ENCODE results near the gene TMEM45A.

The TMEM45A gene

DNA sequence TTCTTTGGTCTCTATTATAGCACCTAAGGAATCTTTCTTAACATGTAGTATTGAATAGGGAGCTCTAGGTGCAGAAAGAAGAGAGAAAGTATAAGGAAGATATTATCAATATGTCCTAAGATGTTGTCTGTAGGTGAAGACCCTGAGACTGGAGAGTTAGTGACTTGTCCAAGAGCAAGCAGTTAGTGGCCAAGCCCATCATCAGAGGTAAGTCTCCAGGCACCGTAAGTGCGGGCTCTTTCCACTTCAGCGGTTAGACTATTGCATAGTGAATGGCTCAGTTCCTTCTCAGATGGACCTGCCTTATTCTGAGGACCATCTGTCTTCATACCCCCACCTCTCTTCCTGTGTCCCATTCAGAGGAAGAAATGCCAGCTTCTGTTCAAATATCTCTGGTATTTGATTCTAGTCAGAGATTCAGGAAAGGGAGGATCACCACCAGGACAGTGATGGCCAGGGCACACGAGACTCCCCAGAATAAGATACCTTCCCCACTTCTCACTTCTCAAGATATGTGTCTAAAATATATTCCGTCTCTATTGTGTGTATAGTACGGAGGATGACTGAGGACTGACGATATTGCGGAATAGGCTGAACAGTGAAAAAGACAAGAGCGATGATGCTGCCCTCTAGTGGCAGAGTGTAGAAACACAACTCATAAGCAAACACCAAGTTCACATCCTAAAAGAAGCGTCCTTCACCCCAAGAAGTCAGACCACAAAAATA lies 97.9 kb downstream of the TMEM45A start:
- H3K27ac ChIP-seq = peak overlapping the region; percentile 92
- no peak for TF ChIP-seq ZFX (IDR thresholded peaks at IDR 0.05; ENCODE audit: borderline replicate concordance)
- TF ChIP-seq, protein P1, sequence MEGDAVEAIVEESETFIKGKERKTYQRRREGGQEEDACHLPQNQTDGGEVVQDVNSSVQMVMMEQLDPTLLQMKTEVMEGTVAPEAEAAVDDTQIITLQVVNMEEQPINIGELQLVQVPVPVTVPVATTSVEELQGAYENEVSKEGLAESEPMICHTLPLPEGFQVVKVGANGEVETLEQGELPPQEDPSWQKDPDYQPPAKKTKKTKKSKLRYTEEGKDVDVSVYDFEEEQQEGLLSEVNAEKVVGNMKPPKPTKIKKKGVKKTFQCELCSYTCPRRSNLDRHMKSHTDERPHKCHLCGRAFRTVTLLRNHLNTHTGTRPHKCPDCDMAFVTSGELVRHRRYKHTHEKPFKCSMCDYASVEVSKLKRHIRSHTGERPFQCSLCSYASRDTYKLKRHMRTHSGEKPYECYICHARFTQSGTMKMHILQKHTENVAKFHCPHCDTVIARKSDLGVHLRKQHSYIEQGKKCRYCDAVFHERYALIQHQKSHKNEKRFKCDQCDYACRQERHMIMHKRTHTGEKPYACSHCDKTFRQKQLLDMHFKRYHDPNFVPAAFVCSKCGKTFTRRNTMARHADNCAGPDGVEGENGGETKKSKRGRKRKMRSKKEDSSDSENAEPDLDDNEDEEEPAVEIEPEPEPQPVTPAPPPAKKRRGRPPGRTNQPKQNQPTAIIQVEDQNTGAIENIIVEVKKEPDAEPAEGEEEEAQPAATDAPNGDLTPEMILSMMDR (IDR thresholded peaks at IDR 0.05) = peak; percentile 92

DNA sequence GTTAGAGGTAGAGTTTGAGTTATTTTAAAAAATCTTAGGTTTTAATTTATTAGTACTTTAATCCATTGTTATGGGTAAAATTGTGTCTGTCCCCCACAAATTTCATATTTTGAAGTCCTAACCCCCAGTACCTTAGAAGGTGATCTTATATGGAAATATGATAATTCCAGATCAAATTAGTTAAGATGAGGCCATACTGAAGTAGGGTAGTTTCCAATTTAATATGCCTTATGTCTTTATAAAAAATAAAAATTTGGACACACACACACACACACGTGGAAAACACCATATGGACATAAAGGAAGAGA lies 98.4 kb downstream of the TMEM45A start:
- TF ChIP-seq ZFX (IDR thresholded peaks at IDR 0.05; ENCODE audit: borderline replicate concordance) = no peak
- TF ChIP-seq, protein P1 (IDR thresholded peaks at IDR 0.05) = peak; percentile 59
- peak overlapping the region; percentile 92 for H3K27ac ChIP-seq

DNA sequence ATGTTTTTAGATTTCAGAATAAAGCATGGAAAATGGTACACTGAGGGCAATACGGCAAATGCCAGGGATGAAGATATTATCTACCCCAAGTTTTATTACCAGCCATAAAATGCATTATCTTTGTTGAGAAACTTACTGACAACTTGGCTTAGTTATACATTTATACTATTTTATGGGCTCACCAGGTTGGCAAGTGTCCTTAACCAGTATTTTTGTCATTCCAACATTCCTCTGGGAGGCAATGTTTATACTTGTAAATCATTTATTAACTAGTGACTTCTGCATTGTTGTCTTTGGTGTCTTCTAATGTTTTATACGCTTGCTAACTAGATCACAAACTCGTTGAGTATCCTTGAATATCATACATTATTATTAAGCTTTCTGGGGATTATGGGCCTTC lies 99.0 kb downstream of the TMEM45A start:
- H3K27ac ChIP-seq = peak overlapping the region; percentile 92
- TF ChIP-seq ZFX (IDR thresholded peaks at IDR 0.05; ENCODE audit: borderline replicate concordance) = no peak
- TF ChIP-seq, protein P1 (IDR thresholded peaks at IDR 0.05) = no peak

DNA sequence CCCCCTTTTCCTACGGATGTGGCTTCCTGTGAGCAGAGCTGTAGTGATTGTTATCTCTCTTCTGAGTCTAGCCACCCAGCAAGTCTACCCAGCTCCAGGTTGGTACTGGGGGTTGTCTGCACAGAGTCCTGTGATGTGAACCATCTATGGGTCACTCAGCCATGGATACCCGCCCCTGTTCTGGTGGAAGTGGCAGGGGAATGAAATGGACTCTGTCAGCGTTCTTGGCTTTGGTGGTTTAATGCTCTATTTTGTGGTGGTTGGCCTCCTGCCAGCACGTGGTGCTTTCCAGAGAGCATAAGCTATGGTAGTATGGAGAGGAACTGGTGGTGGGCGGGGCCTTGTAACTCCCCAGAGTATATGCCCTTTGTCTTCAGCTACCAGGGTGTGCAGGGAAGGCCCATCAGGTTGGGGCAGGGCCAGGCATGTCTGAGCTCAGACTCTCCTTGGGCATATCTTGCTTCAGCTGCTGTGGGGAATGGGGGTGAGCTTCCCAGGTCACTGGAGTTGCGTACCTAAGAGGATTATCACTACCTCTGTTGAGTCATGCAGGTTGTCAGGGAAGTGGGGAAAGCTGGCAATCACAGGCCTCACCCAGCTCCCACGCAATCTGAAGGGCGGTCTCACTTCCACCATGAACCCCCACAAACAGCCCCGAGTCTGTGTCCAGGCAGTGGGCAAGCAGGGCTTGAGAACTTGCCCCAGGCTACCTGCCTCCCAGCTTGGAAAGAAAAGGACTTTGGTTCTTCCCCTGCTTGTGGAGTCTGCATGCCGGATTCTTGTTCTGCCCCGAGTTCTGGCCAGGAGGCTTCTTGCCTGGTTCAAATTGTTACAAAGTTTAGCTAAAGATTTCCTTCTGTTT lies 108.0 kb downstream of the TMEM45A start:
- H3K27ac ChIP-seq = no peak overlapping the region
- no peak for TF ChIP-seq ZFX (IDR thresholded peaks at IDR 0.05; ENCODE audit: borderline replicate concordance)
- TF ChIP-seq, protein P1 (IDR thresholded peaks at IDR 0.05) = no peak

DNA sequence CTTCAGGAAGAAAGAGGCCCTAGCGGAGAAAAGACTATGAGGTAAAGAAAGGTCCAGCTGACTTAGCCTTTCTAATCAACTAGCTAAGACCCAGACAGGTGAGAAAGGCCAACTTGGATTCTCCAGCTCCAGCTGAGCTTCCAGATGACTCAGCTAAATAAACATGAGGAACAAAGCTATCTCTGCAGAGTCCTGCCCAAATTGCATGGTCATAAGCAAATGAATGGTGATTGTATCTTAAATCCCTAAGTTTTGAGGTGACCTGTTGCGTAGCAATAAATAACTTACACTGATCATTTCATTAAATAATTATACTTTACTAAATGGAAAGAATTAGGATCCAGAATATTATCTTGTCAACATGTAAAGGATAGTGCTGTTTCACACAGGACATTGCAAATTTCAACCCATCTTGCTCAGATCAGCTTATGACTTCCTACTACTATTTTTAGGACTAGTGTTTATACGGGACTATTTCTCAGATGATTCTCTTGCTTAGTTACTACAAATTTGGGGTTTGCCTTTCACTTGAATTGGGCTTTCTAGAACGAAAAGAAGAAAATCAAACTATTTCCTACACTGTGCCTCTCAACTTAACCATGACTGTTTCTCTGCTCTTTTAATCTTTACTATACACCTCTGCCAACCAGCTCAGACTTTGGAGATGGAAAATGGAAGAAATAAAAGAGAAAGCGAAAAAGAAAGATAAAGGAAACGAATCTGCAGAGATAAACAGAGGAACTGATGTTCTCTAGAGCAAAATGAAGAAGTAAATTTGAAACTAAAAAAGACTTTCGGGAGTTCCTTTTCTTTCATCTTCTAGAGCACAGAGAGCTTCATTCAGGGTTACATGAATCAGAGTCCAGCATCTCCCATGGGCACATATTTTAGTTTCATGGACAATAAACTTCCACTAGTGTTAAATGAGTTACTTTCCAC lies 110.4 kb downstream of the TMEM45A start:
- peak overlapping the region; percentile 19; the same call in 1 of the 2 replicates for H3K27ac ChIP-seq
- TF ChIP-seq, protein P1 (IDR thresholded peaks at IDR 0.05) = no peak
- no peak for TF ChIP-seq ZFX (IDR thresholded peaks at IDR 0.05; ENCODE audit: borderline replicate concordance)

DNA sequence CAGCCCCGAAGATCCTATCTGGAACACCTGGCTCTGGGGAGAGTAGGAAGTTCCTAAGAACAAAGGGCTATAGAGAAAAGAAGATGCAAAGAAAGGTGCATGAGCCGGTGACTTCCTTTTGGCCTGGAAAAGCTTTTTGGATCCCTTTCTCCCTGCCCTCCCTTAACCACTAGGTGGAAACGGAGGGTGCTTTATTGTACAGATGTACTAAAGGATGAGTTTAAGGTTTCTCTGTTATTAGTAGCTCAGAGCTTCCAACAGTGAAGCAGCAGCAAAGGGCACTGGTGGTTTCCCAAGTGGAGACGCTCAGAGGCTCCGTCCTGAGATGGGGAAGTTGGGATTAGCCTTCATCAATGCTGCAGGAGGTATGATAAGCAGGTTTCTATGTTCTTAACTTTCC lies 111.0 kb downstream of the TMEM45A start:
- H3K27ac ChIP-seq = no peak overlapping the region
- no peak for TF ChIP-seq ZFX (IDR thresholded peaks at IDR 0.05; ENCODE audit: borderline replicate concordance)
- TF ChIP-seq, protein P1 (IDR thresholded peaks at IDR 0.05) = peak; percentile 57
